ENCODE results near the gene NRCAM. TPM values are rescaled to one million over a fixed set of nuclear protein-coding genes. Genes with fewer than 3 reads are reported as not detected.

The NRCAM gene
- total RNA-seq, 2 experiments from 2014 or later = 3.4 to 7.0 TPM

DNA sequence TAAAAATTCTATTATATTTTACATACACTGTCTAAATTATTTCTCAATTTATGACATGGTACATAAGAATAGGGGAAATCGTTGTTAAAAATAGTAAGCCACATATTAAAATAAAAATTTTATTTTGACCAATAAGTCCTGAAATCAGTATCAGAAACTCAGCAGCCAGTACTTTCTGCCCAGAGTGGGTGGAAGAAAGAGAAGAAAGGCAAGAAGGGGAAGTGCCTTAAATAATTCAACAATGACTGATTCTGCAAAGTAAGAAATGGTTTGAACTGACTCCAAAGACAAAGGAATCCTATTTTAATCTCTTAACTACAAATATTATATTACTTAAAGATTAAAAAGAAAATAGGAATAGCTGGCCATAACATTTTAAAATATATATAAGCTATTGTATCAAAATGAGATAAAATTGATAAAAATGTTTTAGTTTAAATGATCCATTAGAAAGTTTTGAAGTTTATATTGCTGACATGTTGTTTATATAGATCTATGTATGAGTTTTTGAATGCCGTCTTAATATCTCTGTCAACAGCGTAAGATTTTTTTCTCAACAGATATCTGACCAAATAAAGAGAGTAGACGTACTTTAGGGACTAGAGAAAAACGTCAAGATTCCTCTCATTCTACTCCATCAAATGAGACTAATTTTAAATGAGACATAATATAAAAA, 30.2 kb upstream of the NRCAM start:
- ChIA-PET POLR2A (no interaction called here), CTCF (interaction anchor here (3.3 kb wide), 1 partner anchor 10 kb away, joined by 12 read pairs; no protein-coding TSS in a partner anchor)
- Histone ChIP-seq H3K27me3 (ENCODE audit: control insufficient read depth in 1 of 2, insufficient read depth in 2 of 2, low read length in 2 of 2) (no peaks in the 10 kb centered on the region), H3K36me3 (ENCODE audit: insufficient read depth, low read length) (peaks cover 31% of the 10 kb centered on the region), H3K4me3 (ENCODE audit: low read length) (no peak overlapping the region), H3K9me3 (ENCODE audit: control insufficient read depth in 1 of 2, insufficient read depth in 1 of 2, low read length in 2 of 2) (no peaks in the 10 kb centered on the region), H3K27ac (ENCODE audit: low read depth in 1 of 2, low read length in 2 of 2) (no peak overlapping the region), H3K4me1 (ENCODE audit: insufficient read depth, low read length) (no peaks in the 10 kb centered on the region)
- TF ChIP-seq, protein P1, sequence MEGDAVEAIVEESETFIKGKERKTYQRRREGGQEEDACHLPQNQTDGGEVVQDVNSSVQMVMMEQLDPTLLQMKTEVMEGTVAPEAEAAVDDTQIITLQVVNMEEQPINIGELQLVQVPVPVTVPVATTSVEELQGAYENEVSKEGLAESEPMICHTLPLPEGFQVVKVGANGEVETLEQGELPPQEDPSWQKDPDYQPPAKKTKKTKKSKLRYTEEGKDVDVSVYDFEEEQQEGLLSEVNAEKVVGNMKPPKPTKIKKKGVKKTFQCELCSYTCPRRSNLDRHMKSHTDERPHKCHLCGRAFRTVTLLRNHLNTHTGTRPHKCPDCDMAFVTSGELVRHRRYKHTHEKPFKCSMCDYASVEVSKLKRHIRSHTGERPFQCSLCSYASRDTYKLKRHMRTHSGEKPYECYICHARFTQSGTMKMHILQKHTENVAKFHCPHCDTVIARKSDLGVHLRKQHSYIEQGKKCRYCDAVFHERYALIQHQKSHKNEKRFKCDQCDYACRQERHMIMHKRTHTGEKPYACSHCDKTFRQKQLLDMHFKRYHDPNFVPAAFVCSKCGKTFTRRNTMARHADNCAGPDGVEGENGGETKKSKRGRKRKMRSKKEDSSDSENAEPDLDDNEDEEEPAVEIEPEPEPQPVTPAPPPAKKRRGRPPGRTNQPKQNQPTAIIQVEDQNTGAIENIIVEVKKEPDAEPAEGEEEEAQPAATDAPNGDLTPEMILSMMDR (IDR thresholded peaks at IDR 0.05) = no peak
- no peaks in the 10 kb centered on the region for H3K9me3 Mint-ChIP-seq
- H3K4me3 Mint-ChIP-seq = no peak overlapping the region
- DNase-seq (no peak), ATAC-seq (ENCODE audit: poor library complexity) (no peak)
- no peaks in the 10 kb centered on the region for H3K27me3 Mint-ChIP-seq
- peaks cover 72% of the 10 kb centered on the region for H3K36me3 Mint-ChIP-seq (ENCODE audit: low read depth)
- no peak overlapping the region for H3K27ac Mint-ChIP-seq
- intact Hi-C loops (cut with DNase I, micrococcal nuclease) = no loop called here
- H3K4me1 Mint-ChIP-seq (ENCODE audit: low read depth) = no peaks in the 10 kb centered on the region

DNA sequence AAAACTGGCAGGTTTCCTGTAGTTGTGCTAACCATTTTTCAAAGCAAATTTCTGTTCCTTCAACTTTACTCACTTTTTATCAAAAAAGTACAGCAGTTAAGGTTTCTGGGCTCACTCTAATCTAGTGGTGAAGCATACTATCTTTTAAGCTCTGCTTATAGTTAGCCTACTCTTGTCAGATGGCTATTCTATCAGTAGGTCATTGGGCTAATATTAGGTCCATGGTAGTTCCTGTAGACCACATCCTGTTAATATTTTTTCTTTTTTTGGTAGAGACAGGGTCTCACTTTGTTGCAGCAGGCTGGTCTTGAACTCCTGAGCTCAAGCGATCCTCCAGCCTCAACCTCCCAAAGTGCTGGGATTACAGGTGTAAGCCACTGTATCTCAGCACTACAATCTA, 27.9 kb upstream of the NRCAM start:
- Mint-ChIP-seq H3K9me3 (no peaks in the 10 kb centered on the region), H3K36me3 (ENCODE audit: low read depth) (peaks cover 66% of the 10 kb centered on the region), H3K4me3 (no peak overlapping the region), H3K27me3 (no peaks in the 10 kb centered on the region), H3K4me1 (ENCODE audit: low read depth) (no peaks in the 10 kb centered on the region), H3K27ac (no peak overlapping the region)
- no peak for DNase-seq
- H3K4me3 ChIP-seq (ENCODE audit: low read length) = no peak overlapping the region
- no peaks in the 10 kb centered on the region for H3K4me1 ChIP-seq (ENCODE audit: insufficient read depth, low read length)
- H3K36me3 ChIP-seq (ENCODE audit: insufficient read depth, low read length) = peaks cover 24% of the 10 kb centered on the region
- no peaks in the 10 kb centered on the region for H3K9me3 ChIP-seq (ENCODE audit: control insufficient read depth in 1 of 2, insufficient read depth in 1 of 2, low read length in 2 of 2)
- ChIA-PET CTCF (interaction anchor here (3.3 kb wide), 1 partner anchor 13 kb away, joined by 12 read pairs; no protein-coding TSS in a partner anchor), POLR2A (no interaction called here)
- intact Hi-C loops (cut with DNase I, micrococcal nuclease) = no loop called here
- ATAC-seq (ENCODE audit: poor library complexity) = no peak
- H3K27ac ChIP-seq (ENCODE audit: low read depth in 1 of 2, low read length in 2 of 2) = no peak overlapping the region
- H3K27me3 ChIP-seq (ENCODE audit: control insufficient read depth in 1 of 2, insufficient read depth in 2 of 2, low read length in 2 of 2) = no peaks in the 10 kb centered on the region
- TF ChIP-seq, protein P1 (IDR thresholded peaks at IDR 0.05) = no peak

- H3K27me3 Mint-ChIP-seq = no peaks in the 10 kb centered on the region
- no peak for ATAC-seq (ENCODE audit: poor library complexity)
- Histone ChIP-seq H3K27me3 (ENCODE audit: control insufficient read depth in 1 of 2, insufficient read depth in 2 of 2, low read length in 2 of 2) (no peaks in the 10 kb centered on the region), H3K4me3 (ENCODE audit: low read length) (no peak overlapping the region), H3K36me3 (ENCODE audit: insufficient read depth, low read length) (peaks cover 27% of the 10 kb centered on the region), H3K27ac (ENCODE audit: low read depth in 1 of 2, low read length in 2 of 2) (no peak overlapping the region), H3K4me1 (ENCODE audit: insufficient read depth, low read length) (no peaks in the 10 kb centered on the region), H3K9me3 (ENCODE audit: control insufficient read depth in 1 of 2, insufficient read depth in 1 of 2, low read length in 2 of 2) (no peaks in the 10 kb centered on the region)
- H3K27ac Mint-ChIP-seq = no peak overlapping the region
- H3K9me3 Mint-ChIP-seq = no peaks in the 10 kb centered on the region
- no peaks in the 10 kb centered on the region for H3K4me1 Mint-ChIP-seq (ENCODE audit: low read depth)
- ChIA-PET CTCF (no interaction called here), POLR2A (no interaction called here)
- no peak overlapping the region for H3K4me3 Mint-ChIP-seq
- intact Hi-C loops (cut with DNase I, micrococcal nuclease) = no loop called here
- peaks cover 81% of the 10 kb centered on the region for H3K36me3 Mint-ChIP-seq (ENCODE audit: low read depth)
- no peak for DNase-seq
- TF ChIP-seq, protein P1 (IDR thresholded peaks at IDR 0.05) = no peak
These were observed 24.1 kb upstream of the NRCAM start for GRCh38 chr7:108480311-108480710.
